Caki2 (cell line): Measurements from ENCODE around the gene TSPAN10. TPM values are rescaled to one million over a fixed set of nuclear protein-coding genes. Genes with fewer than 3 reads are reported as not detected.

Experiments
- DNase-seq: peaks from one replicate; pipeline ENCODE4 v3.0.0-alpha.2; 2015; ENCODE audit warnings: low read depth
- in situ Hi-C: cut with HindIII; loops from 2 replicates; pipeline ENCODE4 v1.10.0; 2016; ENCODE audit warnings: low sequenced_read_pairs, low pct_unique_long_range_greater_than_20kb, mixed read lengths
- total RNA-seq: library from RNA; depleted of rRNA; stranded (reverse); fragments of >200 nt; shearing (Covaris generic); gene quantifications from 2 replicates; pipeline ENCODE4 v1.2.3, GENCODE V29; 2014; ENCODE audit warnings: low replicate concordance

TSPAN10 gene
- total RNA-seq, 1 experiment from 2014 or later: 9.6 TPM

- in situ Hi-C loops: no loop called here
- DNase-seq: no peak
Measured at GRCh38 chr17:81621494-81622130, 15.4 kb upstream of the TSPAN10 start.

DNA sequence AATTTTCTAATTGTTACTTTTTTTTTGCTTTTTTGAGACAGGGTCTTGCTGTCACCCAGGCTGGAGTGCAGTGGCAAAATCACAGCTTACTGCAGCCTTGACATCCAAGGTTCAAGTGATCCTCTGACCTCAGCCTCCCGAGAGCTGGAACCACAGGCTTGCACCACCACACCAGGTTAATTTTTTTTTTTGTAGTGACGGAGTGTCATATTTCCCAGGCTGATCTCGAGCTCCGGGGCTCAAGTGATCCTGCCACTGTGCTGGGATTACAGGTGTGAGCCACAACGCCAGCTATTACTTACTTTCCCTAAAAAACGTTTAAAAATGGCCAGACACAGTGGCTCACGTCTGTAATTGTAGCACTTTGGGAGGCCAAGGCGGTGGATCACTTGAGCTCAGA lies 6.7 kb upstream of the TSPAN10 start:
- in situ Hi-C loops: no loop called here
- no peak for DNase-seq

DNA sequence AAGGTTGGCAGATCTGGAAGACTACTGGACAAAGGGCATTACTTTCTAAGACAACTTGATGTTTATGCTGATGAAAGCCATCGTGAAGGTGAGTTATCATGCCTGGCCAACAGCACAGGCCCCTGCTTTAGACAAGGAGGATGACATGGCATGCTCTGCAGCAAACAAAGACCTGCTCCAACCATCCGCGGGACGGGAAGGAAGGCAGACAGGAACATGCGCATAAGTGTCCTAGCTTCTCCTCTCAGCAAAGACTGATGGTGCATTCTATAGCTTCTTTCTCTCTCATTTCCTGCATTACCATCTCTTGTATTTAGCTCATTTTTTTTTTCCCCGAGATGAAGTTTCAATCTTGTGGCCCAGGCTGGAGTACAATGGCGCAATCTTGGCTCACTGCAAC lies 5.5 kb upstream of the TSPAN10 start:
- DNase-seq: no peak
- in situ Hi-C loops: no loop called here

GRCh38 chr17:81635431-81635830 lies 1.6 kb upstream of the TSPAN10 start:
- peak; percentile 20 for DNase-seq
- in situ Hi-C loops: no loop called here

DNA sequence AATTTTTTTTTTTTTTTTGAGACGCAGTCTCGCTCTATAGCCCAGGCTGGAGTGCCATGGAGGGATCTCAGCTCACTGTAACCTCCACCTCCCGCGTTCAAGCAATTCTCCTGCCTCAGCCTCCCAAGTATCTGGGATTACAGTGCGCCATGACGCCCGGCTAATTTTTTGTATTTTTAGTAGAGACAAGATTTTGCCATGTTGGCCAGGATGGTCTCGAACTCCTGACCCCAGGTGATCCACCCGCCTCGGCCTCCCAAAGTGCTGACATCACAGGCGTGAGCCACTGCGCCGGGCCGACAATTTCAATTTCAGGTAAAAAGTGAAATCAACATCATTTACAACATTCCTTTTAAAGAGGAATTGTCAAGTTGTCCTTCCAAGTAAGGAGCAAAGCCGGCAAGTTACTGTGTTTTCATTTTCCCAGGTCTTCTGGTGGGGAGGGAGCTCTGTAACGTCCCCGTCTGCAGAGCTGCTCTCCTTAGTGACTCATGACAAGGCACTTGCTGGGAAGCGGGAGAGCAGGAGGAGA lies 957 bp upstream of the TSPAN10 start:
- in situ Hi-C loops: no loop called here
- no peak for DNase-seq

GRCh38 chr17:81638683-81639082 lies 1.7 kb downstream of the TSPAN10 start:
- in situ Hi-C loops: no loop called here
- DNase-seq: no peak

DNA sequence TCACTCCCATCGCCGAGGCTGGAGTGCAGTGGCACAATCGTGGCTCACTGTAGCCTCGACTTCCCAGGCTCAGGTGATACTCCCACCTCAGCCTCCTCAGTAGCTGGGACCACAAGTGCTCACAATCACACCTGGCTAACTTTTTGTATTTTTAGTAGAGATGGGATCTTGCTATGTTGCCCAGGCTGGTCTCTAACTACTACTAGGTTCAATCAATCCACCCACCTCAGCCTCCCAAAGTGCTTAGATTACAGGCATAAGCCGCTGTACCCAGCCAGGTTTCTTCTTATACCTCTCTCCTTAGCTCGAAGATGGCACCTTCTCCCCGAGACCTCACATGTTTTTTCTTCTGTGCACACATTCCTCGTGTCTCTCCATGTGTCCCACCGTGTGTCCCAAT lies 3.0 kb downstream of the TSPAN10 start:
- DNase-seq: no peak
- in situ Hi-C loops: no loop called here

DNA sequence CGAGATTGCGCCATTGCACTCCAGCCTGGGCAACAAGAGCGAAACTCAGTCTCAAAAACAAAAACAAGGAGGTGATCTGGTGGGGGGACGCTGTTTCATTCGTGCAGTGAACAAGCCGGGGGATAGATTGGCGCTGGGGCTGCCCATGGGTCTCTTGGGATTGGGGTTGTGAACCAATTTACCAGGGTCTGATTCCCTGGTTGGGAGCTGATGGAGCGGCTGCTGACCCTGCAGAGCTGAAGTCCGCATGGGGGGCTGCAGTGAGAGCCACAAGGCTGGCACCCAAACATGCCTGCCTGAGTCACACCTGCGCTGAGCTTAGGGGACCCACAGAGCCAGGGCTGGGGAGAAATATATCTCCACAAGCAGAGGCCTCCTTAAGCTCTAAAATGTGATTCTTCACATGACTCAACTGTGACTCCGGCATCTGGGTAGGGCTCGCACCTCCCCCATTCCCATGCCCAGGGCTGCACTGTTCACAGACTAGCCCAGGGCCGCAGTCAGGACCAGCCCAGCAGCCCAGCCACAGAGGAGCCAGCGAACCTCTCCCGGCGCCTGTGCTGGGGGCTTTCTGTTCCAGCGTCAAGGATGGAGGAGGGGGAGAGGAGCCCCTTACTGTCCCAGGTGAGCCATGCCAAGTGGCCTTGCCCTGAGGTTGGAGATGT lies 5.0 kb downstream of the TSPAN10 start:
- in situ Hi-C loops: no loop called here
- peak; percentile 41 for DNase-seq

DNA sequence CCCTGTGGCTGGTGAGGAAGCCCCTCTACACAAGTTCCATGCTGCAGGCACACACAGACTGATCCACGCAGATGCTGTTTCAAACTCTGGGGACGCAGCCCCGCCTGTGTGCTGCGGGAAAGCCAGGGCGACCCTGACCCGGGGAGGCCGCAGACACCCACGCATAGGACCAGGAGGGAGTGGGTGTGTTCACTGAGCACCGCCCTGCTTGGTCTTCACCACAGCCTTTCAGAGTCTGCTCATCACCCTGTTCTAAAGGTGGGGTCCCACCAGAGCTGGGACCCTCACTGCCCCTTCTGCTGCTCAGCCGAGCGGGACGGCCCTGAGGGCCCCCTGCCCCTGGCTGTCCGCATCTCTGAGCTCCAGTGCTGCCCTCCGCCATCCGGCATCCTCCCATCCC lies 7.5 kb downstream of the TSPAN10 start:
- in situ Hi-C loops: no loop called here
- DNase-seq: no peak

GRCh38 chr17:81644976-81645952 lies 8.3 kb downstream of the TSPAN10 start:
- DNase-seq: no peak
- in situ Hi-C loops: no loop called here

GRCh38 chr17:81646869-81647600 lies 10.0 kb downstream of the TSPAN10 start:
- in situ Hi-C loops: no loop called here
- DNase-seq: no peak

GRCh38 chr17:81647640-81648012 lies 10.6 kb downstream of the TSPAN10 start:
- in situ Hi-C loops: no loop called here
- no peak for DNase-seq

DNA sequence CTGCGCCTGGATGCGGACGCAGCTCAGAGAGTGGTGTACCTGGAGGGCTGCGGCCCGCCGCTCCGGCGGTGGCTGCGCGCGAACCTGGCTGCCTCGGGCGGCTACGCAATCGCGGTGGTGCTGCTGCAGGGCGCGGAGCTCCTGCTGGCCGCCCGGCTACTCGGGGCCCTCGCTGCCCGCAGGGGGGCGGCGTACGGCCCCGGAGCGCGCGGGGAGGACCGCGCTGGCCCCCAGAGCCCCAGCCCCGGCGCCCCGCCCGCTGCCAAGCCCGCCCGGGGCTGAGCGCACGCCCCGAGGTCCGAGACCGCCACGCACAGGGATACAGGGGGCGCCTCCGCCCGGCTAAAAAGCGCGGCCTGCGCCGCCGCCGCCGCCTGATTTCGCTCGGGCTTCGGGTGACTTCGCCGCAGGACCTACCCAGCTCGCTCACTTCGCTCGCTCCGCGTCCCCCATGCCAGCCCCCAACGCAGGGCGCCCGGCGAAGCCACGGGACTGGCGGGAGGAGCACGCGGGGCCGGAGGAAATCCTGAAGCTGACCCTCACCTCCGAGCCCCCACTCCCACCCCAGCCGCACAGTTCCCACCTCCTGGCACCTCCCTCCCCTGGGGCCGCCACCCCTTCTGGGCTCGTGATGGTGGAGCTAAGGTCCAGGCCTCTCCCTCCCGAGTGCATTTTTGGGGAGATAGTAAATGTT lies 11.2 kb downstream of the TSPAN10 start:
- no peak for DNase-seq
- in situ Hi-C loops: no loop called here

DNA sequence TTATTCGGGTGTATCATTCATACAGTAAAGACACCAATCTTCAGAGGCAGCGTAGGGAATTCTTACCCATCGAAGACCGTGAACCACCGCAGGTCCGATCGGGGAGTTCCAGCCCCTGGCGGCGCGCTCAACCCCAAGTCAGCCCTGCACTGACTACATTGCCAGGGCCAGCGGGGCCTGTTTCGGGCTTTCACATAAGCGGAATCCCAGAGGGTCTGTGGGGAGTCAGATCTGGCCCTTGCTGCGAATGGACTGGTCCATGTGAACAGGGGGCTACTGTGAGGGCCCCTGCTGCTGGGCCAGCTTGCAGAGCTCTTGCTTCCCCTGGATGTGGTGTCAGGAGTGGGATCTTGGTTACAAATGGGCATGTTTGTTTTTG lies 11.7 kb downstream of the TSPAN10 start:
- in situ Hi-C loops: no loop called here
- no peak for DNase-seq

- in situ Hi-C loops: no loop called here
Measured at GRCh38 chr17:81650951-81651350, 14.0 kb downstream of the TSPAN10 start.

GRCh38 chr17:81651692-81652091 lies 14.7 kb downstream of the TSPAN10 start:
- in situ Hi-C loops: no loop called here
- peak; percentile 80 for DNase-seq

More at GRCh38 chr17:81650951-81651350, 14.0 kb downstream of the TSPAN10 start:
- no peak for DNase-seq

DNA sequence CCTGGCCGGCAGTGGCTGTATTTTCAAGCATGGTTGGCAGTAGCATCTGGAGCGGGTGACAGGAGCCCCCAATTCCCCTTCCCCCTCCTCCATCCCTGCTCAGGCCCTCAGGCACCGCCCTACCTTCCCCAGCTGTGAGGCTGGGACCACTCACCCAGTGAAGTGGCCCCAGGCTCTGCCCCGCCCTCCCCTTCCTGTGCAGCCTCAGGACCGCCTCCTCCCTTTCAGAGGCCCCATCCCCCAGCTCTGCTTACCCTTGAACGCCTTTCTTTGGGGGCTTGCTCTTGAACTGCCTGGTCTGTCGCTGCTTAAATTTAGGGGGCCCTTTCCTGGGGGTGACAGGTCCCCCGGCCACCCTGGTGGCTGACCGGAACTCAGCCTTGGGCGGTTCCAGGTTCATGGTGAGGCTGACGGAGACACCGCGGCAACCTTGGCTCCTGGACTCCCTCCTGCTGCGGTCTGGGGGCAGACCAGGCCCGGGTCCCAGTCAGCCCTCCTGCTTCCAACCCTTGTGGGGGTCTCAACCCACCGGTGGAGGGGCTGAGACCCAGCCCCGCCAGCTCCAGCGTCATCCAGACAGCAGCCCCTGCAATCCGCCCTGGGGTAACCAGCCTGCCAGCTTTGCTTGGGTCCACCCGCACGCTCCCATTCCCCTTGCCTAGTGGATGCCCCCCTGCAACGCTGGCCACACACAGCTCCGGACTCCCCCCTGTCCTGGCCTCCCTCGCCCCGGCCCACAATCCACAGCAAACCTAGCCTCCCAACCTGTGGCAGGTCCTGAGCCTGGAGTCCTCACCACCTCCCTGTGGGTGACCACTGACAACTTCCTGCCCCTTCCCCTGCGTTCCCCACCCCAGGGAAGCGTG lies 16.1 kb downstream of the TSPAN10 start:
- no peak for DNase-seq
- in situ Hi-C loops: no loop called here
